SU-DHL-6 (cell line): ENCODE data around the gene PXDC1.

ENCODE experiments used
- H2AFZ ChIP-seq: fragments of 200-600 bp; sonication (generic); 2 replicates; pipeline ENCODE4 v1.6.1; 2014; ENCODE audit warnings: low read depth, mild to moderate bottlenecking, moderate library complexity, mixed read lengths, antibody characterized with exemption, low read length; ENCODE audit not compliant: severe bottlenecking
- H3F3A ChIP-seq: fragments of 200-600 bp; shearing (Covaris generic); 2 replicates; pipeline ENCODE4 v1.6.0; 2016; ENCODE audit warnings: antibody characterized with exemption, mild to moderate bottlenecking; ENCODE audit not compliant: insufficient read depth
- H3K27ac ChIP-seq: fragments of 200-600 bp; sonication (generic); 2 replicates; pipeline ENCODE4 v1.5.1; 2016; ENCODE audit warnings: low read depth, mild to moderate bottlenecking, low read length, moderate library complexity, mixed read lengths
- H3K27me3 ChIP-seq: fragments of 200-600 bp; sonication (generic), shearing (Covaris generic); 2 replicates; pipeline ENCODE4 v1.6.0; 2014; ENCODE audit warnings: mild to moderate bottlenecking, low read length
- H3K36me3 ChIP-seq: fragments of 200-600 bp; sonication (generic); 2 replicates; pipeline ENCODE4 v1.6.1; 2014; ENCODE audit warnings: mild to moderate bottlenecking, low read length, mixed read lengths
- H3K4me2 ChIP-seq: fragments of 300-600, 200-600 bp; shearing (Covaris generic), sonication (generic); 2 replicates; pipeline ENCODE4 v1.6.0; 2014; ENCODE audit warnings: low read length, low read depth, mild to moderate bottlenecking; ENCODE audit not compliant: poor library complexity, severe bottlenecking
- H3K4me3 ChIP-seq: fragments of 200-600 bp; sonication (generic); 2 replicates; pipeline ENCODE4 v1.5.1; 2014; ENCODE audit warnings: antibody characterized with exemption, low read length, mild to moderate bottlenecking, mixed read lengths; ENCODE audit not compliant: insufficient read depth, poor library complexity, severe bottlenecking
- H3K79me2 ChIP-seq: fragments of 200-600 bp; sonication (generic); 2 replicates; pipeline ENCODE4 v1.6.1; 2014; ENCODE audit warnings: mild to moderate bottlenecking, low read length, moderate library complexity; ENCODE audit not compliant: insufficient read depth
- H3K9ac ChIP-seq: fragments of 200-600 bp; sonication (generic); 2 replicates; pipeline ENCODE4 v1.7.0; 2014; ENCODE audit warnings: mild to moderate bottlenecking, low read length
- H3K9me2 ChIP-seq: fragments of 200-600 bp; sonication (generic); replicated peaks from 2 replicates; pipeline ENCODE4 v1.6.1; 2014; ENCODE audit warnings: low read length; ENCODE audit not compliant: insufficient read depth
- H3K9me3 ChIP-seq: fragments of 200-600 bp; sonication (generic); 2 replicates; pipeline ENCODE4 v1.6.1; 2014; ENCODE audit warnings: low read length, mixed read lengths; ENCODE audit not compliant: insufficient read depth
- H4K20me1 ChIP-seq: fragments of 200-600 bp; sonication (generic); 2 replicates; pipeline ENCODE4 v1.6.1; 2014; ENCODE audit warnings: low read depth, mild to moderate bottlenecking, antibody characterized with exemption, low read length, moderate library complexity, mixed read lengths
- EZH2phosphoT487 ChIP-seq: fragments of 200-600 bp; sonication (generic), shearing (Covaris generic); conservative IDR thresholded peaks from 2 replicates; pipeline ENCODE4 v1.6.1; 2018; ENCODE audit warnings: mild to moderate bottlenecking, antibody characterized with exemption, low read length, moderate library complexity, mixed read lengths
- TF ChIP-seq, protein P1 (sequence below): fragments of 200-600 bp; sonication (generic); IDR thresholded peaks from one replicate; pipeline ENCODE4 v1.5.1; 2017; ENCODE audit warnings: antibody characterized with exemption, mild to moderate bottlenecking, low read length, moderate library complexity; ENCODE audit not compliant: insufficient read depth, poor library complexity, severe bottlenecking

PXDC1 gene

DNA sequence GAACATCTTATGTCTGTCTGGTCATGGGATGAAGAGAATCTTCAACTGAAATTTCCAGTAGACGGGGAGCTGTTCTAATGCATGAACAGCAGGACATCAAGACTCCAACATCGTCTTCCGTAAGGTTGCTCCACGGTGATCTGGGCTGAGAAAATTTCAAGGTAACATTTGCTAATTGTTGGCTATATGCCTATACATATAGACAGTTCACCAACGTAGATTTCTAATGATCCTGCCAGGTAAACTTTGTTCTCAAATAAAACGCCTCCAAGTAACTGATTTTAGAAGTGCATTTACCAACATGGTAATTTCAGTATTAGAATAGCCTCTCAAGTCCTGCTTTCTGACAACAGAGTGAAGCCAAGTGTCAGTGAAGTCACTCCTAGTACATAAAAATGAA lies 11.3 kb upstream of the PXDC1 start:
- Histone ChIP-seq H3K9me2 (no peaks in the 10 kb centered on the region), H3K79me2 (no peaks in the 10 kb centered on the region), H3F3A (no peaks in the 10 kb centered on the region), H3K9me3 (no peaks in the 10 kb centered on the region), H3K9ac (no peak overlapping the region), H2AFZ (no peak overlapping the region), H3K4me3 (no peak overlapping the region), H4K20me1 (no peaks in the 10 kb centered on the region), H3K27ac (no peak overlapping the region), H3K36me3 (no peaks in the 10 kb centered on the region), H3K4me2 (no peak overlapping the region), H3K27me3 (no peaks in the 10 kb centered on the region)
- TF ChIP-seq EZH2phosphoT487 = no peak
- TF ChIP-seq, protein P1, sequence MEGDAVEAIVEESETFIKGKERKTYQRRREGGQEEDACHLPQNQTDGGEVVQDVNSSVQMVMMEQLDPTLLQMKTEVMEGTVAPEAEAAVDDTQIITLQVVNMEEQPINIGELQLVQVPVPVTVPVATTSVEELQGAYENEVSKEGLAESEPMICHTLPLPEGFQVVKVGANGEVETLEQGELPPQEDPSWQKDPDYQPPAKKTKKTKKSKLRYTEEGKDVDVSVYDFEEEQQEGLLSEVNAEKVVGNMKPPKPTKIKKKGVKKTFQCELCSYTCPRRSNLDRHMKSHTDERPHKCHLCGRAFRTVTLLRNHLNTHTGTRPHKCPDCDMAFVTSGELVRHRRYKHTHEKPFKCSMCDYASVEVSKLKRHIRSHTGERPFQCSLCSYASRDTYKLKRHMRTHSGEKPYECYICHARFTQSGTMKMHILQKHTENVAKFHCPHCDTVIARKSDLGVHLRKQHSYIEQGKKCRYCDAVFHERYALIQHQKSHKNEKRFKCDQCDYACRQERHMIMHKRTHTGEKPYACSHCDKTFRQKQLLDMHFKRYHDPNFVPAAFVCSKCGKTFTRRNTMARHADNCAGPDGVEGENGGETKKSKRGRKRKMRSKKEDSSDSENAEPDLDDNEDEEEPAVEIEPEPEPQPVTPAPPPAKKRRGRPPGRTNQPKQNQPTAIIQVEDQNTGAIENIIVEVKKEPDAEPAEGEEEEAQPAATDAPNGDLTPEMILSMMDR = no peak

DNA sequence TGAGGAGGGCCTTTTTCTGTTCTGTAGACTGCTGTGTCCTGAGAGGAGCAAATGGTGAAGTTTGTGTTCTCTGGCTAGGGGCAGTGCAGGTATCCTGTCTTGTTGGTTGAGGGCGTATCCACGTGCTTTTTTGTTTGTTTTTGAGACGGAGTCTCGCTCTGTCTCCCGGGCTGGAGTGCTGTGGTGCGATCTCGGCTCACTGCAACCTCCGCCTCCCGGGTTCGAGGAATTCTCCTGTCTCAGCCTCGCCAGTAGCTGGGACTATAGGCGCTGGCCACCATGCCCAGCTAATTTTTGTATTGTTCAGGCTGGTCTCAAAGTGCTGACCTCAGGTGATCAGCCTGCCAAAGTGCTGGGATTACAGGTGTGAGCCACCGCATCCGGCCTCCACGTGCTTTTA lies 10.8 kb upstream of the PXDC1 start:
- no peaks in the 10 kb centered on the region for H3K9me2 ChIP-seq
- H3K27ac ChIP-seq = no peak overlapping the region
- H3K36me3 ChIP-seq = no peaks in the 10 kb centered on the region
- H3K4me3 ChIP-seq = no peak overlapping the region
- TF ChIP-seq EZH2phosphoT487 = no peak
- TF ChIP-seq, protein P1 = no peak
- no peak overlapping the region for H3K9ac ChIP-seq
- no peak overlapping the region for H3K4me2 ChIP-seq
- no peaks in the 10 kb centered on the region for H3F3A ChIP-seq
- H2AFZ ChIP-seq = no peak overlapping the region
- no peaks in the 10 kb centered on the region for H4K20me1 ChIP-seq
- no peaks in the 10 kb centered on the region for H3K9me3 ChIP-seq
- H3K79me2 ChIP-seq = no peaks in the 10 kb centered on the region
- H3K27me3 ChIP-seq = no peaks in the 10 kb centered on the region

DNA sequence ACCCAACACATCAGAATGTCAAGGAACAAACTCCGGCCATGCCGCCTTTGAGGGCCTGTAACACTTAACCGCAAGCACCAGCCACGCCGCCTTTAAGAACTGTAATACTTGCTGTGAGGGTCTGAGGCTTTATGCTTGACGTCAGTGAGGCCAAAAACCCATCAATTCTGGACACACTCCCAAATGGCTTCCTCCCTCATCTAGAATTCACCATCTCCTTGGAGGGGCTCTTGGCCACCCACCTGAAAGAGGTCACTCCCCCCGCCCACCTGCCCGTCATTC lies 10.4 kb upstream of the PXDC1 start:
- Histone ChIP-seq H3K9me2 (no peaks in the 10 kb centered on the region), H3K27me3 (no peaks in the 10 kb centered on the region), H3K27ac (no peak overlapping the region), H3K4me3 (no peak overlapping the region), H3K9me3 (no peaks in the 10 kb centered on the region), H2AFZ (no peak overlapping the region), H3K9ac (no peak overlapping the region), H3K4me2 (no peak overlapping the region), H3F3A (no peaks in the 10 kb centered on the region), H3K79me2 (no peaks in the 10 kb centered on the region), H3K36me3 (no peaks in the 10 kb centered on the region), H4K20me1 (no peaks in the 10 kb centered on the region)
- TF ChIP-seq EZH2phosphoT487 = no peak
- TF ChIP-seq, protein P1 = no peak
